Myocyte (in vitro differentiated cells): ENCODE results near the gene RPTOR. TPM values are rescaled to one million over a fixed set of nuclear protein-coding genes. Genes with fewer than 3 reads are reported as not detected.
"Not testable (repeated sequence)": the region's sequence is repeated elsewhere in the genome, so short reads cannot be mapped to it uniquely, and the experiment has no call there.

Experiments used
- DNase-seq: peaks from one replicate; pipeline ENCODE4 v3.0.0-alpha.2; 2012; ENCODE audit warnings: low read depth
- polyA plus RNA-seq: library from polyadenylated mRNA; unstranded; fragments of >200 nt; gene quantifications from one replicate; pipeline ENCODE4 v1.2.1, GENCODE V29; 2012; ENCODE audit warnings: missing spikeins
- total RNA-seq: library from RNA; depleted of rRNA; stranded (reverse); fragments of >200 nt; gene quantifications from 2 replicates; pipeline ENCODE4 v1.2.3, GENCODE V29; 2014

RPTOR gene, protein sequence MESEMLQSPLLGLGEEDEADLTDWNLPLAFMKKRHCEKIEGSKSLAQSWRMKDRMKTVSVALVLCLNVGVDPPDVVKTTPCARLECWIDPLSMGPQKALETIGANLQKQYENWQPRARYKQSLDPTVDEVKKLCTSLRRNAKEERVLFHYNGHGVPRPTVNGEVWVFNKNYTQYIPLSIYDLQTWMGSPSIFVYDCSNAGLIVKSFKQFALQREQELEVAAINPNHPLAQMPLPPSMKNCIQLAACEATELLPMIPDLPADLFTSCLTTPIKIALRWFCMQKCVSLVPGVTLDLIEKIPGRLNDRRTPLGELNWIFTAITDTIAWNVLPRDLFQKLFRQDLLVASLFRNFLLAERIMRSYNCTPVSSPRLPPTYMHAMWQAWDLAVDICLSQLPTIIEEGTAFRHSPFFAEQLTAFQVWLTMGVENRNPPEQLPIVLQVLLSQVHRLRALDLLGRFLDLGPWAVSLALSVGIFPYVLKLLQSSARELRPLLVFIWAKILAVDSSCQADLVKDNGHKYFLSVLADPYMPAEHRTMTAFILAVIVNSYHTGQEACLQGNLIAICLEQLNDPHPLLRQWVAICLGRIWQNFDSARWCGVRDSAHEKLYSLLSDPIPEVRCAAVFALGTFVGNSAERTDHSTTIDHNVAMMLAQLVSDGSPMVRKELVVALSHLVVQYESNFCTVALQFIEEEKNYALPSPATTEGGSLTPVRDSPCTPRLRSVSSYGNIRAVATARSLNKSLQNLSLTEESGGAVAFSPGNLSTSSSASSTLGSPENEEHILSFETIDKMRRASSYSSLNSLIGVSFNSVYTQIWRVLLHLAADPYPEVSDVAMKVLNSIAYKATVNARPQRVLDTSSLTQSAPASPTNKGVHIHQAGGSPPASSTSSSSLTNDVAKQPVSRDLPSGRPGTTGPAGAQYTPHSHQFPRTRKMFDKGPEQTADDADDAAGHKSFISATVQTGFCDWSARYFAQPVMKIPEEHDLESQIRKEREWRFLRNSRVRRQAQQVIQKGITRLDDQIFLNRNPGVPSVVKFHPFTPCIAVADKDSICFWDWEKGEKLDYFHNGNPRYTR (N-terminal part only)
- 18.0 and 19.6 TPM in 2 replicates for total RNA-seq
- polyA plus RNA-seq, result 19.2 TPM

DNA sequence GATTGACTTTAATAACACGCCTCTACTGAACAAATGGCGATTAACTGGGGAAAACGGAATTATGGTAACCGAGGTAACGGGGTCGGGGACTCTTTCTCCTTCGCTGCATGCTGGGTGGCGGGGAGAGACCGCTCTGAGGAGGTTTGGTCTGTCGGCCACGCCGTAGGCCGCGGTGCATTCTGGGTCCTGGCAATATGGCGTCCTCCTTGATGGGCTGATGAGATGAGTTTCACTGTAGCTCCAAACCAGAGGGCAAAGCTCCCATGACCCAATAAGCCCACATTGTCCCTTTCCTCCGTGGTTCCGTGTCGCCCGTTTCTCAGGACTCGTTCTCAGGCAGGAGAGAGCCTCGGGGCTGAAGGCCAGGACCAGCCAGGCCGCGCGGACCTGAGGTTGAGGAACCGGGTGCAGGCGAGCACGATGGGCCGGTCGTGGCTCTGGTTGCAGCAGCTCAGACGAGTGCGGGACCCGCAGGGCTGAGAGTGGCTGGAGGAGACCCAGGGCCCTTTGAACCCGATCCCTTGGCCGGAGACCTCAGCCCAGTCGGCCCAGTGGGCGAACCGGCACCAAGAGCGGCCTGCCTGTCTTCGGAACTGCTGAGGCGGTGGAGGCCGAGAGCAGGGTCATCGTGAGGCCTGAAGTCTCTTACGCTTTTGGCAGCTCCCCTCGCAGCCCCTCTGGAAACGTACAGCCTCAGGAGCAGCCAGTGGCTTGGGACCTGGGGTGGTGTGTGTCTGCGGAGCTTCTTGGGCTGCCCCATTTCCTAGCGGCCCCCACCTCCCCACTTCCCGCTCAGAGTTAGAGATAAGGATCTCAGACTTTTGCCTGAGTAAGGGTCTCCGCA lies at the start of gene RPTOR:
TSS of gene RPTOR (plus strand) at position 184 of the 844 bp plus-strand sequence. CDS start 792 bp downstream, outside the sequence.
- DNase-seq, result peak; percentile 93

DNA sequence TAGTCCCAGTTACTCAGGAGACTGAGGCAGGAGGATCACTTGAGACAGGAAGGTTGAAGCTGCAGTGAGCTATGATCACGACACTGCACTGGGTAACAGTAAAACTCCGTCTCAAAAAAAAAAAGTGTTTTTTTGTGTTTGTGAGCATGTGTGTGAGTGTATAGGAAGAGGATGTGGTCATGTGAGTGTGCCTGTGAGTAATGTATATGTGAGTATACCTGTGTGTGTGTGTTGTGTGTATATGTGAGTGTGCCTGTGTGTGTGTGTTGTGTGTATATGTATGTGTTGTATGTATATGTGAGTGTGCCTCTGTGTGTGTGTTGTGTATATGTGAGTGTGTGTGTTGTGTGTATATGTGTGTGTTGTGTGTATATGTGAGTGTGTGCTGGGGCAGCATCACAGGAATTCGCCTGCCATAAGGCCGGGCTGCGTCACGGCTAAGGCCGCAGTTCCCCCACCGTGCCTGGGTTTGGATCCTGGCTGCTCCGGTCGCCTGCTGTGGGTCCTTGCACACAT lies 46.9 kb upstream of the RPTOR start:
- no peak for DNase-seq

DNA sequence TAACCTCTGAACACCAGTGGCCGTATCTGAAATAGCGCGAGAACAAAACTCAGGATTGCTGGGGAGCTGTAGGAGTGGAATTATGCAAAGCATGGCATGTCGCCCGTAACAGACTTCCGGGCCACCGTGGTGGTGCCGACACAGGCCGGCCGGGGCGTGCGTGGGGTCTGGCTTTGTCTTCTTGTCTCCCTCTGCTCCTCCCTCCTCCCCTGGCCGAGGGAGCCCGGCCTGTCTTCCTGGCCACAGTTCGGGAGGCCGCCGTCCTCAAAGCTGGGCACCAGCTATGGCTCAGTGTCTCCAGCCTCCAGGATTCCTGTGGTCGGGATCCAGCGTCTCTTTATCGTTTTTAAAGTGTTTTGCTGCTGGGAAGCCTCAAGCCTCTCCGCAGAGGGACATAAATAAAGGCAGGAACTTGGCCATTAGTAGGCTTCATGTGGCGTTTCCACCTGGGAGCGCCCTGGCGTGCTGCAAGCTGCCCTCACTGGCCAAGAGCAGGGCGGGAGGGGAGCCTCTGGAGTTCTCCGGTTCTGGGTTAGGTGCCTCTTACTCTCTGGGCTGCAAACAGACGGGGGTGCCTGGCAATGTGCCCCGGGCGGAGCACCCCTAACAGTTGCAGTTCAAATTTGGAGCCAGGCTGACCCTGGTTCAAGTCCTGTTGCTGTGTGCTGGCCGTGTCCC lies 46.3 kb upstream of the RPTOR start:
- peak; percentile 50 for DNase-seq

DNA sequence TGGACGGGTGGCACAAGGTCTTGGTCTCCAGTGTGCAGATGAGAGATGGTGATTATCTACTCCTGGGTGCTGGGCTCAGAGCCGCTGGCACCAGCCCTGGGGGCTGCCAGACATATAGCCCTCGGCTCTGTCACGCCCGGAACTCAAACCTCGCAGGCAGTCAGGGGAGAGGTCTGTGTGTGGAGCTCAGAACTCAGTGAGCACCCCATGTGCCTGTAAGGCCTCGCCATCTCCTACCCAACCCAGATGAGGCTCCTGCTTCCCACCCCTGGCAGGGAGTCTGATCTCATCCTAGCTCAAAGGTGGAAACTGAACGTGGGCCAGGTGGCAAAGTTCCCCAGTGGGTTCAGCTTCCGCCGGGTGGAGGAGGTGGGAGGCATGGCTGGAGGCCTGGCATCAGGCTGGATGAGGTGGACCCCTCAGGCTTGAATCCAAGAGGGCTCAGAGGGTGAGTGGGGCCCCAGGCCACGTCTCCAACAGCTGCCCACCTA lies 45.7 kb upstream of the RPTOR start:
- DNase-seq, result no peak

DNA sequence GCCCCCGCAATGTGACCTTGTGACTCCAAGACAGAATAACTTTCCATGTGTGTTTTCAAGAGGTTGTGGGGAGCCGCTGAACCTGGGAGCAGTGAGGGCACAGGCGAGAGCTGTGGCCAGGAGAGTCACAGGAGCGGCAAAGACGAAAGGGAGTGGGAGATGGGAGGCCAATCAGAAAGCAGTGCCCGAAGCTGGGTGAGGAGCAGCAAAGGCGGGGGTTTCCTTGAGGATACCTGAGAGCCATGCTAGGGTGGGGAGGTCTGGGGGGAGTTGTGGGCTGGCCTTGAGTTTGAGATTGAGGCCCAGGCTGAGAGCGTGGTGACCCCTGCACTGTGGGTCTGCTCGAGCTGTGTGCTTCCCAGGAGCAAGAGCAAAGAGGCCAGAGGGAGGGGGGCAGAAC lies 45.1 kb upstream of the RPTOR start:
- no peak for DNase-seq

DNA sequence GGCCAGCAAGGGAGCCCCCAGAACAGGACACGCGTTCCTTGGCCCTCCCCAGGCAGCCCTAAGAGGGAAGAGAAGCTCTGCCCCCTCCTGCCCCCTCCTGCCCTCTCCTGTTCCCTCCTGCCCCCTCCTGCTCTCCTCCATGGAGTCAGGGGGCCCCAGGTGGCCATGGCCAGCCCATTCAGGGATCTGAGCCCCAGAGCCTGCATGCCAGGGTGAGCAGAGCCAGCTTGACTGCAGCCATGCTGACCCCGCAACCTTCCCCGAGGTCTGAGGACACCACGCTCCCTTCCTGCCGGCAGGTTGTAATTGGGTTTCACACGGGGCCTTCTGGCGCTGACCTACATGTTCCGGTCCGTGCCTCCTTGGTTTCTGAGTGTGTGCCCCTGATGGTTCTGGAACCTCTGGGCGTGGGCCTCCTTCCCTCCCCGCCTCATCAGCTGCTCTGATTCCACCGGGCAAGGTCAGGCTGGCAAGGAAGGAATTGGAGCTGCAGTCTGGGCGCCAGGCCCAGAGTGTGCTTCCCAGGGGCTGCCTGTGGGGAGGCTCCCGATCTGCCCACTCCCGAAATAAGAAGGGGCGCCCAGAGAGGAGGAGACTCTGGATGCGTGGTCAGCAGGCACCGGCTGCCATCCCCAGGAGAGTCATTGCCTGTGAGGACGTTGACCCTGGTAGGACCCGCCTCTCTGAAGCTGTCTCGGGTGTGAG lies 44.5 kb upstream of the RPTOR start:
- DNase-seq, result peak; percentile 36

DNA sequence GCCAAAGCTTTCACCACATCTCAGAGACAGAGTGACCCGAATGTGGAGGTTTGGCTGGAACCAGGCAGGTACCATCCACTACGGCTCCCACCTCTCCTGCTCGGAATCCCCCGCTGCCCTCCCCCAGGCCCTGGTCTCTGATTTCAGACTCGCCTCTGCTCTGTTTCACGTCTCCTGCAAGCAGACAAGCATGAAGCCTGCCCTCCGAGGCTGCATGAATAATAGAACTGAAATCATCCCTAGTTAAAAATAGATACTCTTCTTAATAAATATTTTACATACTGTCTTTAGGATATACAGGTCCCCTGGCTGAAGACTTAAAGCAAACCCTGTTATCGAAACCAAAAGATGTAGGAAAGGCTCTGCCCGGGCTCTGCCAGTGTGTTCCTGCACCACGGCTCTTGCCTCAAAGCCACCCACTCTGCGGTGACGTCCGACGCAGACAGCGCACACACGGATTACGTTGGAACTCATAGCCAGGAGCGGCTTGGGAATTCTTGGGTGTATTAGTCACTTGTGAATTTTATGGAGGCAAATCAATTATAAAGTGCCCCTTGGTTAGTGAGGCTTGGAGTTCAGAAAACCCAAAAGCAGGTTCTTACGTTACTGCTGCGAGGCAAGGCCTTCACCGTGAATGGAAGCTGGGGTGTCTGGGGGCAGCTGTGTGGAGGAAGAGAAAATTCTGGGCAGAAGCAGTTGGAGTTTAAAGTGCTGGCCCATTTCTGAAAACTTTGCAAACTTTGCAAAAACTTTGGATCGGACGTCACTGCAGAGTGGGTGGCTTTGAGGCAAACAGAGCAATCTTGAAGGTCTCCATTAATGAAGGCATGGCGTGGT lies 42.7 kb upstream of the RPTOR start:
- DNase-seq, result peak; percentile 55

DNA sequence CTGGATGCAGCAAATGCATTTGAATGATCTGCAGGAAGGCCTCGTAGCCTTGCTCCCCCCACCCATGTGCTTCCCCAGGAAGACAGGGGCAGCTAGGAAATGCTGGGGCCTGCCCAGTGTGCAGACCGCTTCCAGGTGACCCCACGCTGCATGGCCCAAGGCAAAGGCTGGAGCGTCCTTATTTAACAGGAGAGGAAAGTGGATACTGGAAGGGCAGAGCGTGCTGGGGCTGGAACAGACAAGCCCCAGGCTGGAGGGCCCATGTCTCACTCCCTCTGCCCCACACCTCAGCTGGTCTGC lies 42.1 kb upstream of the RPTOR start:
- no peak for DNase-seq

DNA sequence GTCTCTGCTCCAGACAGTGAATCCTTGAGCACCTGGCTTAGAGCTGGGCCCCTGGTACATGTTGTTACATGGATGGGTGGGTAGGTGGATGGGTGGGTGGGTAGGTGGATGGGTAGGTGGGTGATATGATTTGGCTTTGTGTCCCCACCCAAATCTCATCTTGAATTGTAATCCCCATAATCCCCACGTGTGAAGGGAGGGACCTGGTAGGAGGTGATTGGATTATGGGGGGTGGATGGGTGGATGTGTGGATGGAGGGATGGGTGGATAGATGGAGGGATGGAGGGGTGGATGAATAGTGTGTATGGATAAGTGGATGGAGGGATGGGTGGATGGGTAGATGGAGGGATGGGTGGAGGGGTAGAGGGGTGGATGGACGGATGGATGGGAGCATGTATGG lies 41.6 kb upstream of the RPTOR start:
- no peak for DNase-seq

DNA sequence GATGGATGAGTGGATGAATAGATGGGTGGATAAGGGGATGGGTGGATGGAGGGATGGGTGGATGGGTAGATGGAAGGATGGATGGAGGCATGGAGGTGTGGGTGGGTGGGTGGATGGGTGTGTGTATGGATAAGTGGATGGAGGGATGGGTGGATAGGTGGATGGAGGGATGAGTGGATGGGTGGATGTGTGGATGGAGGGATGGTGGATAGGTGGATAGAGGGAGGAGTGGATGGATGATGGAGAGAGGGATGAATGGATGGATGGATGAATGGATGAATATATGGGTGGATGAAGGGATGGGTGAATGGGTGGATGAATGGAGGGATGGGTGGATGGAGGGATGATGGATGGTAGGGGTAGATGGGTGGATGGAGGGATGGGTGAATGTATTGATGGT lies 40.7 kb upstream of the RPTOR start:
- no peak for DNase-seq

DNA sequence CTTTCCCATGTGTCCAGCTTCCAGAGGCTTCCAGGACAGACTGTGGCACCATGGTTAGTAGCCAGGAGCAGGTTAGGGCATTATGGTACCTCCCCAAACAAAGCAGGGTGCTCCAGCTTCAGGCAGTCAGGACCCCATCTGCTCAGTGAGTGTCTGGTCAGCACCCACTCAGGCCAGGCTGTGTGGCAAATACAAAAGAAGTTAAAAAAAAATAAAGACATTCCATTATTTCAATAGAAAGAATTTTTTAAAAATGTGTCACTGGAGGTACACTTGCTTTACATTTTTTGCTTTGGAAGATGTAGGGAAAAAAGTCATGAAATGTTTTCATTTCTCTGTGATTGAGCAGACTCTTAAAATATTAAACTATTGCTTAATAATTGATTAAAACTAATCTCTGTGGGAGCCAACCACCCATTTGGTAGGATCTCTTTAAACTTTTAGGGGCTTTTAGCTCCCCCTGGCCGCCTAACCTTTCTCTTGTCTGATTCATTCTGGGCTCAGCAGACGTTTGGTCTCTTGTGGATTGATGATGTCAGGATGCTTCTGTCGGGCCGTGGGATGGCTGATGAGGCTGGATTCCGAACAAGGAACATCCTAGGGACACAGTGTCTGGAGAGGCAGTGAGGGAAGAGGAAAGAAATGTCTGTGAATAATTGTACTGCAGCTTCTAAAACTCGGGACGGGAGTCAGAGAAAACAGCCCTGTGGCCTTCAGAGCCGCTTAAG lies 39.8 kb upstream of the RPTOR start:
- DNase-seq, result peak; percentile 52

DNA sequence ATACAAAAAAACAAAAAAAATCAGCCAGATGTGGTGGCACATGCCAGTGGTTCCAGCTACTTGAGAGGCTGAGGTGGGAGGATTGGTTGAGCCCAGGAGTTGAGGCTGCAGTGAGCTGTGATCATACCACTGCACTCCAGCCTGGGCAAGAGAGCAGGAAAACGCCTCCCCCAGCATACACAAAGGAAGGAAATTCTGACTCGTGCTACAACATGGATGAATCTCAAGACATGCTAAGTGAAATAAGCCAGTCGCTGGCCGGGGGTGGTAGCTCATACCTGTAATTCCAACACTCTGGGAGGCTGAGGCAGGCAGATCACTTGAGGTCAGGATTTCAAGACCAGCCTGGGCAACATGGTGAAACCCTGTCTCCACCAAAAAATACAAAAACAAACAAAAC lies 37.5 kb upstream of the RPTOR start:
- DNase-seq, result not testable (repeated sequence)

DNA sequence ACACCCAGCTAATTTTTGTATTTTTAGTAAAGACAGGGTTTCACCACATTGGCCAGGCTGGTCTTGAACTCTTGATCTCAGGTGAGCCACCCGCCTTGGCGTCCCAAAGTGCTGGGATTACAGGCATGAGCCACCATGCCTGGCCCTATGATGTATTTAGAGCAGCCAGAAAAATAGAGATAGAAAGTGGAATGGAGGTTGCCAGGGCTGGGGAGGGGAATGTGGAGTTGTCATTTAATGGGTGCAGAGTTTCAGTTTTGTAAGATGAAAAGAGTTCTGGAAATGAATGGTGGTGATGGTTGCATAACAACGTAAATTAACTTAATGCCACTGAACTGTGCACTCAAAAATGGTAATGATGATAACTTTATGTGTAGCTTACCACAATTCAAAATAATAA lies 36.7 kb upstream of the RPTOR start:
- no peak for DNase-seq

DNA sequence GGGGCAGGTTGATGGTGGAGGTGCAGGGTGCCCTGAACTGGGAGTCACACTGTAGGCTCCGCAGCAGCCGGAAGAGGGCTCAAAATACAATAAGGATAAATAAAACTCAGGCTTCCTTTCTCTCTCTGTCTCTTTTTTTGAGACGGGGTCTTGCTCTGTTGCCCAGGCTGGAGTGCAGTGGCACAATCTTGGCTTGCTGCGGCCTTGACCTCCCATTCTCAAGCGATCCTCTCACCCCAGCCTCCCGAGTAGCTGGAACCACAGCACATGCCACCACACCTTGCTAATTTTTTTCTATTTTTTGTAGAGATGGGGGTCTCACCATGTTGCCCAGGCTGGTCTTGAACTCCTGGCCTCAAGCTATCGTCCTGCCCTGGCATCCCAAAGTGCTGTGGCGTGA lies 35.3 kb upstream of the RPTOR start:
- no peak for DNase-seq

DNA sequence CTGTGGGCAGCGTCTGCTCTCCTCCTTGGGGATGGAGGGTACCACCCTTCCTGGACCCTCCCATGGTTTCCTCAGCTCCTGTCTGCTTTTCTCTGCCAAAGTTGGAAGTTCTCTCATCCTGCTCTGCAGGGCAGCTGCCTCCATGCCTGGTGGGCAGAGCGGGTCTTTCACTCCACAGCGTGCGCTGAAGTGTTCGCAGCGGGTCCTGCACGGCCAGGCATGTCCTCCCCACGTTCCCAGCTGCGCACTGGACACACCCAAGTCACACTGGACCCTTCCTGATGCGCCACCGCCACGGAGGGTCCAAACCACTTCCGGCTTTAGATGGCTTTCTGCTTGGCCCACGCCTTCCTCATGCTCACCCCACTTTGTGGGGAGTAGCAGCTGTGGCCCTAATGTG lies 34.5 kb upstream of the RPTOR start:
- DNase-seq, result no peak

DNA sequence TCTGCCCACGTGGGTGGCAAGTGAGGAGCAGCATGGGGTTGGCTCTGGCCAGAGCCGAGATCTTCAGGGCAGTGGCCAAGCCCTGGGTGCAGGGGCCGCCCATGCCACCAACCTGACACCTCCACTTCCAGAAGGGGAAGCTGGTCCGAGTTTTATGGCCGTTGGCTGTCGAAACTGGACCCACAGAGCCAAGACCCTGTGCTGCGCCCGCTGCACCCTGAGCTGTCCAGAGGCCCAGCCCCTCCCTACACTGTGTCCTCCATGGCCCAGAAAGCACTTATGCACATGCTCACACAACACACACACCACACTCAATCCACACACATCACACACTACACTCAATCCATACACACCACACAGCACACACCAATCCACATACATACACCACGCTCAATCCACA lies 33.9 kb upstream of the RPTOR start:
- DNase-seq, result no peak

DNA sequence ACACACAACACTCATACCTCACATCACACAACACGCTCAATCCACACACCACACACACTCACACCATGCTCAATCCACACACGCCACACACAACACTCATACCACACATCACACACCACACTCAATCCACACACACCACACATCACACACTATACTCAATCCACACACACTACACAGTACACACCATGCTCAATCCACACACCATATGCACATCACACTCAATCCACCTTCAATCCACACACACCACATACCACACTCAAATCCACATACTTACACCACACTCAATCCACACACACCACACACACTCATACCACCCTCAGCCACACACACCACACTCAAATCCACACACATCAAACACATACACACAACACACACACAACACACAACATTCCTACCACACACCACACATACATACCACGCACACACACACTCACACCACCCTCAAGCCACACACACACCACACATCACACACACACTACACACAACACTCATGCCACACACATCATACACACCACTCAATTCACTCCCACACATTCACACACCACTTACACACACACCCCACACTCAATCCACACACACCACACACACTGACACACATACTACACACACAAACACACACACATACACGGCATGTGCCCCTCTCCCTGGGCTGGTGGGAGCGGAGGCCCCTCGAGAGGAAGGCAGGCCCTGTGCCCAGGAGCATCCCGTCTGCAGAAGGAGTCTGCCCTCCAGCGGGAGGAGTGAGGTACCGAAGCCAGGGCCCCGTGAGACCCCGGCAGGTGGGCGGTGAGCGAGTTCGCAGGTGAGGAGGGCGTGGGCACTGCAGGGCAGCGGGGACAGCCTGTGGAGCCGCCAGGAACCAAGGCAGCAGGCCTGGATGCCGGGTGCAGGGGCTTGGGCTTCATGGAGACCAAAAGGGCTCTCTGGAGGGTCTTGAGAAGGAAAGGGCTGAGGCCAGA lies 33.1 kb upstream of the RPTOR start:
- no peak for DNase-seq
